HCT116 (cell line): ENCODE data around the gene FBXW8. TPM values are rescaled to one million over a fixed set of nuclear protein-coding genes. Genes with fewer than 3 reads are reported as not detected.

ENCODE experiments used
- ATAC-seq: fragments of 200-7000 bp; cut with Tn5 transposase; 2 replicates; pipeline ENCODE4 v1.9.1; 2020; ENCODE audit warnings: mild to moderate bottlenecking, moderate library complexity
- BruUV-seq: library from RNA; stranded (reverse); fragments of 400-500 nt; replicated peaks from 2 replicates; lab custom pipeline; 2021; lab: Mats Ljungman, UMichigan
- CTCF ChIA-PET: fragments of 300-600 bp; sonication (Branson Sonifier 250); formaldehyde crosslinking; loops from one replicate; lab custom pipeline; 2021; ENCODE audit warnings: antibody characterized with exemption; lab: Charles Lee
- POLR2A ChIA-PET: fragments of 300-600, 350-600 bp; sonication (Branson Sonifier 250); formaldehyde crosslinking; loops from one replicate; lab custom pipeline; 2021; ENCODE audit warnings: antibody characterized with exemption; lab: Charles Lee
- RAD21 ChIA-PET, 2 experiments: fragments of 300-600 bp; sonication (Branson Sonifier 250); formaldehyde crosslinking; loops; one replicate each; lab custom pipeline; 2023; ENCODE audit warnings: low total read pairs in 2 of 2; ENCODE audit not compliant: uncharacterized antibody in 2 of 2, unreplicated experiment in 2 of 2, low non-redundant PET in 1 of 2; lab: Charles Lee
- DNase-seq: peaks from one replicate; pipeline ENCODE4 v3.0.0-alpha.2; 2010; ENCODE audit warnings: low read depth, low spot score
- H2AFZ ChIP-seq: fragments of 200-600 bp; shearing (Covaris generic), sonication (generic); 2 replicates; pipeline ENCODE4 v1.6.1; 2017; ENCODE audit warnings: low read depth, mixed run types, mixed read lengths, antibody characterized with exemption, low read length; ENCODE audit not compliant: poor library complexity, severe bottlenecking
- H3K27ac ChIP-seq: 2 replicates; pipeline ENCODE4 v1.5.1; 2012; ENCODE audit warnings: low read depth, low read length
- H3K27me3 ChIP-seq: fragments of 200-600 bp; sonication (generic); 2 replicates; pipeline ENCODE4 v1.6.1; 2016; ENCODE audit warnings: mixed run types, low read length, mixed read lengths; ENCODE audit not compliant: insufficient read depth
- H3K36me3 ChIP-seq, 2 experiments: fragments of 200-500 bp in 1 of 2; fragments of 200-600 bp in 1 of 2; sonication (Bioruptor generic) in 1 of 2; sonication (generic) in 1 of 2; 2 replicates each; pipeline versions ENCODE4 v1.5.1 to v1.6.1; 2014 to 2016; ENCODE audit warnings: low read length in 2 of 2, inconsistent platforms in 1 of 2, mixed read lengths in 1 of 2, mixed run types in 1 of 2; ENCODE audit not compliant: insufficient read depth in 2 of 2, control insufficient read depth in 1 of 2
- H3K4me1 ChIP-seq, 2 experiments: fragments of 200-600 bp in 1 of 2; sonication (generic) in 1 of 2; 2 replicates each; pipeline versions ENCODE4 v1.5.1 to v1.6.1; 2012 to 2017; ENCODE audit warnings: low read length in 2 of 2, inconsistent platforms in 1 of 2, mild to moderate bottlenecking in 1 of 2, mixed read lengths in 1 of 2, mixed run types in 1 of 2, moderate library complexity in 1 of 2; ENCODE audit not compliant: insufficient read depth in 2 of 2, control insufficient read depth in 1 of 2
- H3K4me2 ChIP-seq: fragments of 200-600 bp; sonication (generic); 2 replicates; pipeline ENCODE4 v1.6.1; 2017; ENCODE audit warnings: mixed run types, low read length, mixed read lengths
- H3K4me3 ChIP-seq, 2 experiments: fragments of 200-600 bp in 1 of 2; sonication (generic) in 1 of 2; replicated peaks in 1 of 2; 2 replicates each; pipeline ENCODE4 v1.5.1; 2011 to 2016; ENCODE audit warnings: low read length in 2 of 2, control low read depth in 1 of 2, low read depth in 1 of 2, mild to moderate bottlenecking in 1 of 2, mixed read lengths in 1 of 2, mixed run types in 1 of 2
- H3K79me2 ChIP-seq: fragments of 200-600 bp; sonication (generic); 2 replicates; pipeline ENCODE4 v1.6.1; 2017; ENCODE audit warnings: mild to moderate bottlenecking, mixed run types, low read length, moderate library complexity, mixed read lengths; ENCODE audit not compliant: insufficient read depth
- H3K9ac ChIP-seq: fragments of 200-600 bp; sonication (generic); 2 replicates; pipeline ENCODE4 v1.6.1; 2016; ENCODE audit warnings: low read length, mixed read lengths
- H3K9me2 ChIP-seq: fragments of 200-600 bp; sonication (generic), shearing (Covaris generic); 2 replicates; pipeline ENCODE4 v1.6.1; 2017; ENCODE audit warnings: mixed run types, mild to moderate bottlenecking, moderate library complexity; ENCODE audit not compliant: insufficient read depth
- H3K9me3 ChIP-seq, 2 experiments: fragments of 200-500 bp in 1 of 2; fragments of 200-600 bp in 1 of 2; sonication (Bioruptor generic) in 1 of 2; sonication (generic) in 1 of 2; 2 replicates each; pipeline ENCODE4 v1.6.1; 2014 to 2017; ENCODE audit warnings: low read length in 2 of 2, mixed read lengths in 2 of 2, inconsistent platforms in 1 of 2, low read depth in 1 of 2, mild to moderate bottlenecking in 1 of 2, mixed run types in 1 of 2, moderate library complexity in 1 of 2; ENCODE audit not compliant: control insufficient read depth in 1 of 2, insufficient read depth in 1 of 2
- H4K20me1 ChIP-seq: fragments of 200-600 bp; sonication (generic), shearing (Covaris generic); 2 replicates; pipeline ENCODE4 v1.6.1; 2017; ENCODE audit warnings: mixed run types, mild to moderate bottlenecking, moderate library complexity; ENCODE audit not compliant: insufficient read depth
- CBX3 ChIP-seq: IDR thresholded peaks from 2 replicates; pipeline ENCODE4 v1.6.1; 2012; ENCODE audit warnings: low read depth
- CEBPB ChIP-seq: IDR thresholded peaks from 2 replicates; pipeline ENCODE4 v1.6.1; 2012; ENCODE audit warnings: low read depth
- EGR1 ChIP-seq: IDR thresholded peaks from 2 replicates; pipeline ENCODE4 v1.6.1; 2012; ENCODE audit warnings: low read depth
- ELF1 ChIP-seq: IDR thresholded peaks from 2 replicates; pipeline ENCODE4 v1.6.1; 2012; ENCODE audit warnings: low read depth, borderline replicate concordance
- EZH2phosphoT487 ChIP-seq: fragments of 200-600 bp; IDR thresholded peaks from 2 replicates; pipeline ENCODE4 v1.6.1; 2018; ENCODE audit warnings: antibody characterized with exemption, borderline replicate concordance
- FOSL1 ChIP-seq: IDR thresholded peaks from 2 replicates; pipeline ENCODE4 v1.6.1; 2012; ENCODE audit warnings: low read depth
- JUND ChIP-seq: IDR thresholded peaks from 2 replicates; pipeline ENCODE4 v1.6.1; 2012
- POLR2A ChIP-seq: IDR thresholded peaks from 2 replicates; pipeline ENCODE4 v1.7.0; 2011; ENCODE audit warnings: borderline replicate concordance; ENCODE audit not compliant: insufficient read depth, insufficient read length; ENCODE audit errors: extremely low read depth
- RAD21 ChIP-seq: IDR thresholded peaks from 2 replicates; pipeline ENCODE4 v1.6.1; 2012; ENCODE audit warnings: low read depth, mild to moderate bottlenecking
- SP1 ChIP-seq: IDR thresholded peaks from 2 replicates; pipeline ENCODE4 v1.6.1; 2012; ENCODE audit warnings: low read depth
- ZNF274 ChIP-seq: fragments of 200-500 bp; sonication (Bioruptor generic); IDR thresholded peaks from 2 replicates; pipeline ENCODE4 v1.6.1; 2014; ENCODE audit warnings: mild to moderate bottlenecking, low read depth, low read length, inconsistent platforms
- intact Hi-C: fragments of 100-400 bp; cut with micrococcal nuclease; formaldehyde crosslinking; loops from 2 replicates; pipeline ENCODE4 v1.10.0; 2022
- total RNA-seq: library from RNA; stranded (reverse); gene quantifications from one replicate; pipeline ENCODE4 v1.2.1, GENCODE V29; 2021; ENCODE audit not compliant: unreplicated experiment
- TF ChIP-seq, protein P1 (sequence below): IDR thresholded peaks from 2 replicates; pipeline ENCODE4 v1.6.1; 2012
- TF ChIP-seq, protein P2 (sequence below): IDR thresholded peaks from 2 replicates; pipeline ENCODE4 v1.6.1; 2012; ENCODE audit warnings: low read depth

Gene FBXW8
- total RNA-seq, 1 experiment from 2014 or later: 14.6 TPM

DNA sequence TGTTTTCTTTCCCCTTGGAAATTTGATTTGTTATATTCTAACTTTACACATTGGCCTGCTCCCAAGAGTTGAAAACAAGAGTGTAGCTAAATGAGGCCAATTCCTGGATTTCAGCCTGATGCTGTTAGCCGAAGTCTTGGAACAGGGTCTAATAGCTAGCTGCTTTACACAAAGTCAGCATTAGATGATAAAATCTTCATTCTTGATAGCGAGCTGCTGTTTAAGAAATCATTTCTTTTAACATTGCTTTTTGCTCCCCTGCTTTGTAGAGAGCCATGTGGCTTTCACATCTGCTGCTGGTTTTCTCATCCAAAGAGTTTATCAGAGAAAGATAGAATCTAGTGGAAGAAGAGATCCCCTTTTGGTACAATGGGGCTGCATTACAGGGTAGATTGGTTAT, 22.3 kb downstream of the FBXW8 start:
- no TSS peak for BruUV-seq
- Histone ChIP-seq H3K4me2 (no peak overlapping the region), H3K9ac (no peak overlapping the region), H3K9me2 (no peaks in the 10 kb centered on the region), H3K4me1 (no peaks in the 10 kb centered on the region), H3K9me3 (no peaks in the 10 kb centered on the region), H4K20me1 (no peaks in the 10 kb centered on the region), H2AFZ (no peak overlapping the region), H3K27me3 (no peaks in the 10 kb centered on the region), H3K36me3 (peaks cover 0 to 2% of the 10 kb centered on the region in 2 experiments; a peak in 1 of 4 replicates), H3K79me2 (0 out of 2 replicates have a peak, but pooled peaks cover 4% of the 10 kb centered on the region), H3K27ac (no peak overlapping the region)
- ATAC-seq: no peak
- CTCF ChIA-PET: no interaction called here
- no peak for DNase-seq
- intact Hi-C loops: no loop called here
- RAD21 ChIA-PET: no interaction called here
- TF ChIP-seq ZNF274 (no peak), CBX3 (no peak), EGR1 (no peak), CEBPB (no peak)
- TF ChIP-seq, protein P1, sequence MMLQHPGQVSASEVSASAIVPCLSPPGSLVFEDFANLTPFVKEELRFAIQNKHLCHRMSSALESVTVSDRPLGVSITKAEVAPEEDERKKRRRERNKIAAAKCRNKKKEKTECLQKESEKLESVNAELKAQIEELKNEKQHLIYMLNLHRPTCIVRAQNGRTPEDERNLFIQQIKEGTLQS: no peak
- TF ChIP-seq, all 23 proteins: peak for 0
- POLR2A ChIA-PET: no interaction called here
- H3K4me3 ChIP-seq: no peak overlapping the region

DNA sequence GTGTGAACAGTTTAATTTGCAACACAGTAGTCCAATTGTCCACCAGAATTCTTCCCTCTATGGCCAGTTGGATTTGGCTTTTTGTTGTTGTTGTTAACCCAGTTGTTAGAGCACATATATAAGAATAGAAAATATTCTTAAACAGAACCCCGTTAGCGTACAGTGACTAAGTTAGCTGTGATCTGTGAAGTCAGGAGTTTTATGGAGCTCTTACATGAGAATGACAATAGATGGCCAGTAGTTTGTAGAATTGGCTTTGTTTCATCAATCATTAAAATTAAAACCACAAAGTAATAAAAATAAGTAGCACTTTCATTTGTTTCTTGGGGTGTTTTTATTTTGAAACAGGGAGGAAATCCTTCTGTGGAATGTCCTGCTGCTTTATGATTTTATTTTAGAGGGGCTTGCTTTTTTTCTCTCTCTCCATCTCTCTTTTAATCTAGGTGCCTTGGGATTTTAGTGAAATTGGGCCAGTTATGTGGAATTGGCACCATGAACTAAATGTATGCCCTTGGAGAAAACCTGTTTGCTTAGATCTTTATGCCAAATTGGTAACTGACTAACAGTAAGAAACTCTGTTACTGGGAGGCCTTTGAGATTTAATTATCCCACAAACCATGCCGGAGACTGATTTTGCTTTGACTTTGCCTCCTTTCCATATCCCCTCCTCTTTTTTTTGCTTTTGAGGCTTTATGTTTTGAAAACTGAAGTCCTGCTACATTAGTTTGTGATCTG, 22.9 kb downstream of the FBXW8 start:
- Histone ChIP-seq H3K4me2 (no peak overlapping the region), H3K79me2 (0 out of 2 replicates have a peak, but pooled peaks cover 4% of the 10 kb centered on the region), H4K20me1 (no peaks in the 10 kb centered on the region), H2AFZ (no peak overlapping the region), H3K9me3 (no peaks in the 10 kb centered on the region), H3K36me3 (peaks cover 0 to 2% of the 10 kb centered on the region in 2 experiments; a peak in 1 of 4 replicates), H3K9me2 (no peaks in the 10 kb centered on the region), H3K9ac (no peak overlapping the region), H3K27me3 (no peaks in the 10 kb centered on the region), H3K27ac (no peak overlapping the region), H3K4me3 (no peak overlapping the region), H3K4me1 (no peaks in the 10 kb centered on the region)
- RAD21 ChIA-PET: no interaction called here
- POLR2A ChIA-PET: no interaction called here
- no peak for ATAC-seq
- DNase-seq: no peak
- intact Hi-C loops: no loop called here
- TF ChIP-seq EZH2phosphoT487 (no peak), SP1 (no peak), FOSL1 (no peak), RAD21 (no peak), JUND (no peak), POLR2A (no peak), ELF1 (no peak), CBX3 (no peak)
- TF ChIP-seq, protein P2, sequence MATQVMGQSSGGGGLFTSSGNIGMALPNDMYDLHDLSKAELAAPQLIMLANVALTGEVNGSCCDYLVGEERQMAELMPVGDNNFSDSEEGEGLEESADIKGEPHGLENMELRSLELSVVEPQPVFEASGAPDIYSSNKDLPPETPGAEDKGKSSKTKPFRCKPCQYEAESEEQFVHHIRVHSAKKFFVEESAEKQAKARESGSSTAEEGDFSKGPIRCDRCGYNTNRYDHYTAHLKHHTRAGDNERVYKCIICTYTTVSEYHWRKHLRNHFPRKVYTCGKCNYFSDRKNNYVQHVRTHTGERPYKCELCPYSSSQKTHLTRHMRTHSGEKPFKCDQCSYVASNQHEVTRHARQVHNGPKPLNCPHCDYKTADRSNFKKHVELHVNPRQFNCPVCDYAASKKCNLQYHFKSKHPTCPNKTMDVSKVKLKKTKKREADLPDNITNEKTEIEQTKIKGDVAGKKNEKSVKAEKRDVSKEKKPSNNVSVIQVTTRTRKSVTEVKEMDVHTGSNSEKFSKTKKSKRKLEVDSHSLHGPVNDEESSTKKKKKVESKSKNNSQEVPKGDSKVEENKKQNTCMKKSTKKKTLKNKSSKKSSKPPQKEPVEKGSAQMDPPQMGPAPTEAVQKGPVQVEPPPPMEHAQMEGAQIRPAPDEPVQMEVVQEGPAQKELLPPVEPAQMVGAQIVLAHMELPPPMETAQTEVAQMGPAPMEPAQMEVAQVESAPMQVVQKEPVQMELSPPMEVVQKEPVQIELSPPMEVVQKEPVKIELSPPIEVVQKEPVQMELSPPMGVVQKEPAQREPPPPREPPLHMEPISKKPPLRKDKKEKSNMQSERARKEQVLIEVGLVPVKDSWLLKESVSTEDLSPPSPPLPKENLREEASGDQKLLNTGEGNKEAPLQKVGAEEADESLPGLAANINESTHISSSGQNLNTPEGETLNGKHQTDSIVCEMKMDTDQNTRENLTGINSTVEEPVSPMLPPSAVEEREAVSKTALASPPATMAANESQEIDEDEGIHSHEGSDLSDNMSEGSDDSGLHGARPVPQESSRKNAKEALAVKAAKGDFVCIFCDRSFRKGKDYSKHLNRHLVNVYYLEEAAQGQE: no peak
- no TSS peak for BruUV-seq
- CTCF ChIA-PET: no interaction called here
